NCI-H1092 treated with DMSO at 0.1 percent for 48 hours (cell line): ENCODE measurements around the gene ZDHHC19.
A peak's percentile ranks its signal among the peaks of the same experiment; 100 is the strongest.
"Not testable (repeated sequence)": the region's sequence is repeated elsewhere in the genome, so short reads cannot be mapped to it uniquely, and the experiment has no call there.

Source experiments
- DNase-seq: peaks from one replicate; lab custom pipeline; 2025; lab: John Stamatoyannopoulos, UW

Gene ZDHHC19

DNA sequence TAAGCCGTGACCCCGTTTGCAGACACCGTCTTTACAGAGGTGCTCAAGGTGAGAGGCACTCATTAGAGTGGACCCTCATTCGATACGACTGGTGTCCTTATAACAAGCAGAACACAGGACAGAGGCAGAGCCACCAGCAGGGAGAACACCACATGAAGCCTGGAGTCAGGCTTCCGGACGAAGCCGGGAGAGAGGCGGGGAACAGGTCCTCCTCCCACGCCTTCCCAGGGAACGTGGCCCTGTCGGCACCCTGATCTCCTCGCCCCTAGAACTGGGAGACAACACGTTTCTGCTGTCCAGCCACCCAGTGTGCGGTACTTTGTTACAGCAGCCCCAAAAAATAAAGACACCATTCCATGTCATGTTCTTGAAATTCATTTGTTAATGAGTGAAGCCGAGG is 33.6 kb downstream of the ZDHHC19 start:
- no peak for DNase-seq

DNA sequence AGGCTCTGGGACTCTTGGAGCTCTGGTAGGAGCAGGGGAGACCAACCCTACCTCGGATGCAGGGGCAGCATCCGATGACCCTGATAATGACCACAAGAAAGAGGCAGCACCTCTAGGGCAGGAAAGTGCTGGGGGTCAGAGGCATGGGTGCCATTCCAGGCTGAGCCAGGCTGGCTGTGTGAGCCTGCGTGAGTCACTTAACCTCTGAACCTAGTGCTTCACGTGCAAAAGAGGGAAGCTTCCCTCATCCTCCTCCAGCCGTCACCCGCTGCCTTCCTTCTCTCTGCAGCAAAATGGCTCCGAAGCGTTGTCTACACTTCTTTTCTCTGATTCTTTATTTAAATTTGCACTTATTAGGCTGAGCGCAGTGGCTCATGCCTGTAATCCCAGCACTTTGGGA is 35.5 kb downstream of the ZDHHC19 start:
- DNase-seq, result no peak

DNA sequence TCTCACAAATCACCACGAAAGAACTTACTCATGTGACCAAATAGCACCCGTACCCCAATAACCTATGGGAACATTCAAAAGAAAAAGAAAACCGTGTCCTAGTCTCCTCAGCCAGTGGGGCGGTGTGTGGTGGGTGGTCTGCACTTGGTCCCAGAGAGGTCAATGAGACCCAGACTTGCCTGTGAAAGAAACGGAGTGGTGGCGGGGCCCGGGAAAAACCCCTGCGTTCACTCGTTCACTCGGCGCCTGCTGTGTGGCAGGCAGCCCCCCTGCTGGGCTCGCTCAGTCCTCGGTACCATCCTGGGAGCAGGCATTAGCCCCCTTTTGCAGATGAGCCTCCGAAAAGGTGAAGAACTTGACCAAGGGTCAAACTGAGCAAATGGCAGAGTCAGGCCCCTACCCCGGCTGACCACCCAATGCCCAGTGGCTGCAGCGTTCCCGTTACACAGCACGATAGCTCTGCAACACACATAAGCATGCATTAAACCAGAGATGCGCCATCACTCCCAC is 36.0 kb downstream of the ZDHHC19 start:
- no peak for DNase-seq

DNA sequence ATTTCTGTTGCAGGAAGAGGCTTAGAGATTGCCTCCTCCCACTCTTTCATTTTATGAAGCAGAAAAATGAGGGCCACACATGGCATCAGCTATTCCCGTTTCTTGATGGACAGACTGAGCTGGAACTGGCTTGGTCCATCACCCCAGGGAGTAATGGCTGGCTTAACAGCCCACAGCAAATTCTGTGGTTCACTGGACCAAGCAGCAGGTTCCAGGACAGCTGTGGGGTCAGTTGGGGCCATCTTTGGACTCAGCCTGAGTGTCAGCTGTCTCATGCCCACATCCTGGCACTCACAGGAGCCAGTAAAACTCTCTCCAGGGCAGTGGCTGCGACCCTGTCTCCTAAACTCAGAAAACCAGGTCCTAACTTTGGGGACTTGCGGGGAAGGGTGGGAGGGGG is 36.5 kb downstream of the ZDHHC19 start:
- no peak for DNase-seq

DNA sequence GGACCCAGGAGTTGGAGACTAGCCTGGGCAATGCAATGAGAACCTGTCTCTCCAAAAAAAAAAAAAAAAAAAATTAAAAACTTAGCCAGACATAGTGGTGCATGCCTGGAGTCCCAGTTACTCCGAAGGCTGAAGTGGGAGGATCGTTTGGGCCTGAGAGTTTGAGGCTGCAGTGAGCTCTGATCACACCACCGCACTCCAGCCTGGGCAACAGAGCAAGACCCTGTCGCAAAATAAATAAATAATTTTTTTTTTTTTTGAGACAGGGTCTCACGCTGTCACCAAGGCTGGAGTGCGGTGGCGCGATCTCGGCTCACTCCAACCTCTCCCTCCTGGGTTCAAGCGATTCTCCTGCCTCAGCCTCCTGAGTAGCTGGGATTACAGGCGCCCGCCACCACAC is 40.9 kb downstream of the ZDHHC19 start:
- not testable (repeated sequence) for DNase-seq

DNA sequence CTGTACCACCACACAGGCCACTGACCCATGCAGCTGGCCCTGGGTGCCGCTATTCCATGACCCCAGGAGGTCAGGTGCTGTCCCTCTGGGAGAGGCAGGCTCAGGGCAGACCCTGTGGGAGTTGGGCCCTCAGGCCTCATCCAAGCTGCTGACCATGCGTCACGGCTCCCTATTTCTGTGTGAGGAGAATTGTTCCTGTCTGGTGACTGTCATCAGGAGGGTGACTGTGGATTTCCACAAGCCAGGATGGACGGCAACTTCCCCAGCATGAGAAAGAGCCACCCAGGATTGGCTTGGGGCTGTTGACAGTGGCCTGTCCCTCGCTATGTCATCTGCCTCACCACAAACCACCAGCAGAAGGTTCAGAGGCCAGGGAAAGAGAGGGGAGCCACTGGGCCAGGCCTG is 41.4 kb downstream of the ZDHHC19 start:
- no peak for DNase-seq

DNA sequence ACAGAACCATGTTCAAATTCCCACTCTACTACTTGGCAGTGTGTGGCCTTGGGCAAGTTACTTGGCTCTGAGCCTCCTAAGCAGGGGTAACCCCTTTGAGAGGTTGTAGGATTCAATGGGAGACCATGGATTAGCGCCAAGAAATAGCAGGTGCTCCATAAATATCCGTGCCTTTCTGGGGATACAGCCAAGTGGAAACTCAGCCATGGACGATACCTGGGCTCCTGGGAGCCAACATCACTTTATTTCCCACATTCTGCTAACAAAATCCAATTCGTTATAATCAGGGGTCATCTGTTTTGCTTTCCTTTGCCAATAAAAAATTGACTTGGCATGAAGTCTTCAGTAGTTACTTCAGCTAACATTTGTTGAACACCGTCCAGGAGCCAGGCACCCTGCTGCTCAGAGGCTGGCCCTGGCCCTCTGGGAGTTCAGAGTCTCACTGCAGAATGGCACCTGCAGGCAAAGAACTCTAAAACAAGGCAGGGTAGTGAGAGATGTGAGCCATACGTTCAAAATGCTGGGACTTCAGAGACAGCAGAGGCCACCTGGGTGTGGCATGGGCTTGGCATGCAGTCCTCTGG is 42.3 kb downstream of the ZDHHC19 start:
- DNase-seq, result peak; percentile 100

DNA sequence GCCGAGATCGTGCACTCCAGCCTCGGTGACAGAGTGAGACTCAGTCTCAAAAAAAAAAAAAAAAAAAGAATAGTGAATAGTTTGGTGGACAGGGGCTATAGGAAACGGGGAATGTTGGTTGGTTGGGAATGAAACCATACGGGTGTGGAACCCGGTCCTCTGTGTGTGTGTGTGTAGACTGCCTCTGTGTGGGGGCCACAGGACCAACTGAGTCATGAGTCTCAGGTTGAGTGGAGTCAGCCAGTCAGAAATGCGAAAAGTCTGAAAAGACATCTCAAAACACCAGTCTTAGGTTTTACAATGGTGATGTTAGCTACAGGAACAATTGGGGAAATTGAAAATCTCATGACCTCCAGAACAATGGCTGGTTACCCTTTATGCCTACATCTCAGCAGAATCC is 44.5 kb downstream of the ZDHHC19 start:
- no peak for DNase-seq

DNA sequence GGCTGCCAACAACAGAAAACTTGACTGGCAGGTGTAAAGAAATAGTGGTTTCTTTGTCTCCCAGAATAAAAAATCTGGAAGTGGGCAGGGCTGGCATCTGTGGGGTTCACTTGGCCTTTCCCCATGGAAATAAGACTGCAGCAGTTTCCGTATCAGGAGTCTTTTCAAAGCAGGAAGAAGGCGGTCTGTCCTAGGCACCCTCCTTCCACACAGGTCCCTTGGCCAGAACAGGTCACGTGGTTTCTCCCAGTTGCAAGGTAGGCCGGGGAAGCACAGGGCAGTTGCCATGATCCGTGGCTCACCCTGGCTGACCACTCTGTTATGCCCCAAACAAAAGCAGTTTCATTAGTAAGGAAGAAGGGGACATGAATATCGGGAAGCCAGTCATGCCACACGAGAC is 45.4 kb downstream of the ZDHHC19 start:
- DNase-seq, result no peak

DNA sequence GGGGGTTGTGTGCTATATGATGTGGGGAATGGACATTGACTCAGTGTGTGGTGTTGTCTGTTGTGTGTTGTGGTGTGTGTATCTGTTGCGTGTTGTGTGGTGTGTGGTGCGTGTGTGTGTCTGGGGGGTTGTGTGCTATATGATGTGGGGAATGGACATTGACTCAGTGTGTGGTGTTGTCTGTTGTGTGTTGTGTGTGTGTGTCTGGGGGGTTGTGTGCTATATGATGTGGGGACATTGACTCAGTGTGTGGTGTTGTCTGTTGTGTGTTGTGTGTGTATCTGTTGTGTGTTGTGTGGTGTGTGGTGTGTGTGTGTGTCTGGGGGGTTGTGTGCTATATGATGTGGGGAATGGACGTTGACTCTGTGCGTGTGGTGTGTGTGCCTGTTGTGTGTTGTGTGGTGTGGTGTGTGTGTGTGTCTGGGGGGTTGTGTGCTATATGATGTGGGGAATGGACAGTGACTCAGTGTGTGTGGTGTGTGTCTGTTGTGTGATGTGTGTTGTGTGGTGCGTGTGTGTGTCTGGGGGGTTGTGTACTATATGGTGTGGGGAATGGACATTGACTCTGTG is 46.1 kb downstream of the ZDHHC19 start:
- not testable (repeated sequence) for DNase-seq

DNA sequence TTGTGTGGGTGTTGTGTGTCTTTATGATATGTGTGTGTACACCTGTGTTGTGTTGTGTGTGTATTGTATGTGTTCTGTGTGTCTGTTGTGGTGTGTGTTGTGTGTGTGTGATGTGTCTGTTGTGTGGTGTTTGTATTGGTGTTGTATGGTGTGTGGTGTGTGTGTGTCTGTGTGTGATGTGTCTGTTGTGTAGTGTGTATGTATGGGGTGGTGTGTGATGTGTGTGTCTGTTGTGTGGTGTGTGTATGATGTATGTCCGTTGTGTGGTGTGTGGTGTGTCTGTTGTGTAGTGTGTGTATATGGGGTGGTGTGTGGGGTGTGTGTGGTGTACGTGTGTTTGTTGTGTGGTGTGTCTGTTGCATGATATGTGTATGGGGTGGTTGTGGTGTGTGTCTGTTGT is 46.6 kb downstream of the ZDHHC19 start:
- DNase-seq, result no peak

DNA sequence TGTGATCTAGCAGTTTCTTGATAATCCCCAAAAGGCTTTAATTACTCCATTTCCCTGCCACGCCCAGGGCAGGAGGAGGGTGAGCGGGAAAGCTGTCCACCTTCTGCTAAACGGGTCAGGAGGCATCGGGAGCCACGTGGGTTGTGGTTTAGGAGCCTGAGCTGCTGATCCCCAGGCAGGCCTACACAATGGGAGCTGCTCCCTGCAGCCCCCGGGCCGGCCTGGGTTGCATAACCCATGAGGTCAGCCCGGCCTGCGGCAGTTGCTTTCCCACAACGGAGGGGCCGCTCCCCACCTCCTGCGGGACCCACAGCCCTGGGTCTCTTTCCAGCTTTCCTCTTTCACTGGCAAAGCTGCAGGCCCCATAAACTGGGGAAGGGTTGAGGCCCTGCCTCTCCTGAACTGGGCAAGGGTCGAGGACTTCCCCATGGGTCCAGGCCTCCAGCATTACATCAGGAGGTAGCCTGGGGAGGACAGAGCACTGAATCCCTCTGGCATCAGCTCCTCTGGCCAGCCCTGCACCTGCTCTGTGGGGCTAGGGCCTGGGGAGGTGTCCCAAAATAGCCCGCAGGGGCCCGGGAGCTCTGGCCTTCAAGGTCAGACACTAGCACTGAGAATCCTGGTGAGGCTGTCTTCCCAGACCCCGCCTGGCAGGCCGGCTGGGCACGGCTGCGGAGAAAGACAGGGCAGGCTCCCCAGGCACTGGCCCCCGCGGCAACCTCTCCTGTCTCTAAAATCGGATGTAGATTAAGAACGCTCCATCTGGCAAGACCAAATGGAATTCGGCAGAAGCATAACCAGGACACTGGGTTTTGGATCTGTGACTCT is 47.3 kb downstream of the ZDHHC19 start:
- no peak for DNase-seq

DNA sequence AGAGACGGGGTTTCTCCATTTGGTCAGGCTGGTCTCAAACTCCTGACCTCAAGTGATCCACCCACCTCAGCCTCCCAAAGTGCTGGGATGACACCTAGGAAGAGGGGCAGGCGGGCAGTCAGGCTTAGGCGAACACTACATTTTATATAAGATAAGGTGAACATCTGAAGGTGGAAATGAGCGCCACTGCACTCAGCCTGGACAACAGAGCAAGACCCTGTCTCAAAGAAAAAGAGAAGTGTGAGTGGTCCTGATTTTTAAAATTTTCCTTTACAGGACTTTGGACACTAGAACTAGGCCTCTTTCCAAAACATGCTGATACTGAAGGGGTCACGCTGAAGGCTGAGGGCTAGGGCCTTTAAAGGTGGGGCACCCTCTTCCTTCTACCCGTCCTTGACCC is 48.0 kb downstream of the ZDHHC19 start:
- no peak for DNase-seq

DNA sequence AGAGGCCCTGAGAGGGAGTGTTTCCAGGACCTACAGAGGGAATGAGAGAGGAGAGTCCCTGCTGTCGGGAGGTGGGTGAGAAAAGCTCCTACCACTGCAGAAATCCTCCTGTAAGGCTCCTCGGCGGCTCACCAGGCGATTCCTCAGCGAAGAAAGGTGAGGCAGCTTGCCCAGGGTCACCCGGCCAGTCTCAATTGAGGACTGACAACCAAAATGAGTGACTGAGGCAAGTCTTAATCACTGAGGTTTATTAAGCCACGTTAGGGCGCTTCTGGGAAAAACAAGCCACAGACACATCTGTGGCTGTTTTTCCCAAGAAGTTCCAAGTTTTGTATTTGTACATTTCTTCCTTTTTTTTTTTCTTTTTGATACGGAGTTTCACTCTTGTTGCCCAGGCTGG is 48.5 kb downstream of the ZDHHC19 start:
- no peak for DNase-seq

DNA sequence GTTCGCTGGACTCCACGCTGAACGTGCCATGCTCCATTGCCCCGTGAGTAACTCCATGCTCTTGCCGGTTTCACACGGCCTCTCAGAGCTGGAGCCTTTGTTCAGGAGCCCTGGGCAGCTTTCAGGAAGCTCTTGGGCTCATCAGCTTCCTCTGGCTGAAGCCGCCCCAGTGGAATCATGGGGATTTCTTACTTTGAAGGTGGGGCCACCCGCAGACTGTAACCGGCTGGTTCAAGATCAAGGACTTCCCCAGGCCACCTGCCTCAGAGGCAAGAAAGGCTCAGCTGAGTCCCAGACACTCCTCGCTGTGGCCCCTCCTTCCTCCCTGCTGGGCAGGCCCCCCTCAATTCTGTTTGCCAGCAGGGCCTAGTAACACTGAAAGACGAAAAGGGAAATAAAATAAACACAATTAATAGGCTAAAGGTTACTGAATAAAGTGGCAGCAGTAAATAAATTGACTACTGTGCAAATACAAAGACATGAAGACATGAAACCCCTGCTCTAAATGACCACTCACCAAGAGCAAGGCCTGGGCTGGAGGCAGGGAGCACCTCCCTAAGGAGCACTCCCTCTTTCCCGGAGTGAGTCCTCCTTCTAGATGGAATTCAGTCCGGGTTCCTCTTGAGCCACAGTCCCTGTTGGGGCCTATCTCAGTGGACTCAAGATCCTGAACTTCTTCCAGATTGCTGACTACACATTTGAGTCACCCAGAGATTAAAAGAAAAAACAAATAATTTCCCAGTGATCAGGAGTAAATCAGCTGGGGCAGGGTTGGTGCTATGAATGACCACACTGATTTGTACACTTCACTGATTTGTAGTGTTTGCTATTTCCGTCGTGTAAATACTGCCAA is 51.0 kb downstream of the ZDHHC19 start:
- no peak for DNase-seq

DNA sequence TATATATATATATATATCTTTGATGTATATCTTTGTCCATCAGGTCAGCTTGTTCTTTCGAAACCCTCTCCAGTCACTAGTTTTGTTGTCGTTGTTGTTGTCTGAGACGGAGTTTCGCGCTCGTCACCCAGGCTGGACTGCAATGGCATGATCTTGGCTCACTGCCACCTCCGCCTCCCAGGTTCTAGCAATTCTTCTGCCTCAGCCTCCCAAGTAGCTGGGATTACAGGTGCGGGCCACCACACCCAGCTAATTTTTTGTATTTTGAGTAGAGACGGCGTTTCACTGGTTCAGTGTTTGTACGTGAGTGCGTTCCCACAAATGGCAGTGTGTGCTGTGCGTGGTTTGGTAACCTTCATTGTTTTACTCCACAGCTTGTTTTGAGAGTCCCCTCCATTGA is 51.7 kb downstream of the ZDHHC19 start:
- no peak for DNase-seq

DNA sequence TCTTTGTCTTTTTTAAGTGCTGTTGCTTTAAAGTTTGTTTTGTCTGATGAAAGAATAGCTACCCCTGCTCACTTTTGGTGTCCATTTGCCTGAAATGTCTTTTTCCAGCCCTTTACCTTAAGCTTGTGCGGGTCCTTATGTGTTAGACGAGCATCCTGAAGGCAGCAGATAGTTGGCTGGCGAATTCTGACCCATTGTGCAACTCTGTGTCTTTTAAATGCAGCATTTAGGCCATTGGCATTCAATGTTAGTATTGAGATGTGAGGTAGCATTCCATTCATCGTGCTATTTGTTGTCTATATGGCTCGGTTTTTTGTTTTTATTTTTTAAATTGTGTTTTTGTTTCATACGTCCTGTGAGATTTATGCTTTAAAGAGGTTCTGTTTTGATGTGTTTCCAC is 55.0 kb downstream of the ZDHHC19 start:
- no peak for DNase-seq

DNA sequence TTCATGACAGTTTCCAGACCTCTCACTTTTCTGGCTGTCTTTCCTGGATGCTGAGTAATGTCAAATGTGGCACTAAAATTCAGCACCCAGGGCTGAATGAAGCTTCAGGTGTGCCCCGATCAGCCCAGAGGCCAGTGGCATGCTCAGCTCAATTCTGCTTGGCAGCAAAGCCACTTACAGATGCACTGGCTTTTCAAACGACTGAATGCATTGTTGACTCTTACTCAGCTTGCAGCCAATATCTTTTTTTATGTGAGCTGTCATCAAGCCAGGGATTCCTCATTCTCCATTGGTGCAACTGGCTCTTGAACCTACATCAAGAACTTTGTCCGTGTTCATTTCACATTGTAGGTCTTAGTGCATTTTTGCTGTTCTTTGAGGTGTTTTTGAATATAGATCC is 60.7 kb downstream of the ZDHHC19 start:
- DNase-seq, result peak; percentile 72

DNA sequence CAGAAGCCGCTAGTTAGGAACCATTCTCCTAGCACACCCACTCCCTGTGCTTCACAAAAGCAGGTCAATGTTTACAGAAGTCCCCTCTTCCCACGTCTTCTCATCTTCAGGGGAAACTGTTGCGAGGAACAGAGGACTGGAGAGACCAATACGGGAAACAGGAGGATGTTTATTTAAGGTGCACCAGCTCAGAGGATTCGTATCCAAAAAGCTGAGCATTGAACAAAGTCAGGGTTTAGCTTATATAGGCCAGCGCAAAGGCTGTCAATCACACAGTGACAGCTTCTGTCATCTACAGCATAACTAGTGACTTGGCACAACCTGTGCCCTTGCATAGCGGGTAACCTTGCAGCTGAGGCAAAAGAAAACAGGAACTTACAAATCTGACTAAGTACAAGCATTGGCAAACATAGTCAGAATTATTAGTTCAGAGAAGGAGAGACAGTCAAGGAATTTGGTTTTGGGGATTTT is 61.3 kb downstream of the ZDHHC19 start:
- DNase-seq, result no peak

DNA sequence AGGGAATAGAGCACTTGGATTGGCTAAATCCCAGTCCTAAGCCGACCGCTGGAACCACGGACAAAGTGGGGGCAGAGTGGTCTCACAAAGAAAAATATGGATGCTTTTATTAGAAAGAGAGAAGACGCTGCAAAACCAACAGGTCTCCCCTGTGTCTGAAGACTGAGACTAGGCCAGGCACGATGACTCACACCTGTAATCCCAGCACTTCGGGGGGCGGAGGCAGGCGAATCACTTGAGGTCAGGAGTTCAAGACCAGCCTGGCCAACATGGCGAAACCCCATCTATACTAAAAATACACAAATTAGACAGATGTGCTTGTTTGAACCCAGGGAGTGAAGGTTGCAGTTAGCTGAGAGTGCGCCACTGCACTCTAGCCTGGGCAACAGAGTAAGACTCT is 61.8 kb downstream of the ZDHHC19 start:
- DNase-seq, result no peak
